GM10266 (cell line): Measurements from ENCODE around the gene P3H1.

Experiments used
- DNase-seq: peaks from one replicate; pipeline ENCODE4 v3.0.0; 2012; ENCODE audit errors: extremely low spot score
- TF ChIP-seq, protein P1 (sequence below): IDR thresholded peaks from 2 replicates; pipeline ENCODE4 v1.5.1; 2012; ENCODE audit warnings: mild to moderate bottlenecking, low read depth; ENCODE audit not compliant: control insufficient read depth, insufficient read depth; ENCODE audit errors: missing control alignments

P3H1 gene

DNA sequence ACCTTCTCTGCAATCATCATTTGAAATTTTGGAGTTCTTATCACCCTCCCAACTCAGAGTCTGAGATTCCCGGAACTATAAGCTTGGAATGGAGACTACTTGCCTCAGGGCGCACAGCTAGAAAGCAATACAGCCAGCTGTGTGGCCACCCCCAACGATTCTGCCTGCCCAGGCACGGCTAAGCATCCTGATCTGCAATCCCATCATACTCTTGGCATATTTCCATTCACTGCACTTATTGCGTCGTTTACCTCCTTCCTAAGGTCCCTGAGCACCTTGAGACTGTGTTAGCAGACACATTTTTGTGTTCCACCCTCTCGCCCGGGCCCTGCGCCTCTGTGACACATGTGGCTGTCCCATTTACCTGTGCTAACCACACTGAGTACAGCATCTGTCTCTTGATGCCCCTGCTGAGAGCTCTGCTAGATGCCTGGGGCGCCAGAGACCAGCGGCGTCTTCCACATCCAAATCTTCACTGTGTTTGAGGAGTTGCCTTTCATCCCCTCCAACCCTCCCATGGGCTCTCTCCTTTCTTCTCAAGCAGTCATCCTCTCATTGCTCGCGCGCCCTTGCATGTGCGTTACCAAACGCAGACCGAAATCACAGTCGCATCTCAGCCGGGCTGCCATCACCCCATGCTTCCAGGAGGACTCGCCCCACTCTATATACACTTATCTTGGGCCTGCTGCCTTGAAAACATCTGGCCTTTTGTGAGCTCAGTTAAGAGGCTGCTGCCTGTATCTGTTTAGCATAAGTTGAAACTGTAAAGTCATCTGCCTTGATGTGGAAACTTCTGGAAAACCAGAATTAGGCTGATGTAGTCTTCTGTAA, 23.3 kb downstream of the P3H1 start:
- no peak for DNase-seq
- TF ChIP-seq, protein P1, sequence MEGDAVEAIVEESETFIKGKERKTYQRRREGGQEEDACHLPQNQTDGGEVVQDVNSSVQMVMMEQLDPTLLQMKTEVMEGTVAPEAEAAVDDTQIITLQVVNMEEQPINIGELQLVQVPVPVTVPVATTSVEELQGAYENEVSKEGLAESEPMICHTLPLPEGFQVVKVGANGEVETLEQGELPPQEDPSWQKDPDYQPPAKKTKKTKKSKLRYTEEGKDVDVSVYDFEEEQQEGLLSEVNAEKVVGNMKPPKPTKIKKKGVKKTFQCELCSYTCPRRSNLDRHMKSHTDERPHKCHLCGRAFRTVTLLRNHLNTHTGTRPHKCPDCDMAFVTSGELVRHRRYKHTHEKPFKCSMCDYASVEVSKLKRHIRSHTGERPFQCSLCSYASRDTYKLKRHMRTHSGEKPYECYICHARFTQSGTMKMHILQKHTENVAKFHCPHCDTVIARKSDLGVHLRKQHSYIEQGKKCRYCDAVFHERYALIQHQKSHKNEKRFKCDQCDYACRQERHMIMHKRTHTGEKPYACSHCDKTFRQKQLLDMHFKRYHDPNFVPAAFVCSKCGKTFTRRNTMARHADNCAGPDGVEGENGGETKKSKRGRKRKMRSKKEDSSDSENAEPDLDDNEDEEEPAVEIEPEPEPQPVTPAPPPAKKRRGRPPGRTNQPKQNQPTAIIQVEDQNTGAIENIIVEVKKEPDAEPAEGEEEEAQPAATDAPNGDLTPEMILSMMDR, result no peak

GRCh38 chr1:42742617-42743316, 24.1 kb downstream of the P3H1 start:
- no peak for DNase-seq
- TF ChIP-seq, protein P1, result no peak

DNA sequence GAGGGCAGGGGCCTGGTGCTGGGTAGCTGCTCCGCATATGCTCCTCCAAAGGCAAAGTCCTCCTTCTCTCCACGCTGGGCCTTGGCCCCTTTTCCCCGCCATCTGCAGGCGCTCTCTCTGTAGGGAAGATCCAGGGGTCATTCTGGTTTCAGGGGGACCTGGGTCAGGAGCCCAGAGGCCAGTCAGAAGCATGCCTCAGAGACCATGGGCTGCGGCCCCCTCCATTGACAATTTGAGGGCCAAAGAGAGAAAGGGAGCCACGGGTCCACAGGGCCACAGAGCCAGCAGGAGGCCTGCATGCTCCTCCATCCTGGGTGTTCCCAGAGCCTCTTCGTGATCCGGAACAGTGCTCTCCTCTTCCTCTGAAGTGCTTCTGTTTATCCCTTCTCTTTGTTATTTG, 24.7 kb downstream of the P3H1 start:
- DNase-seq, result no peak
- TF ChIP-seq, protein P1, result no peak

GRCh38 chr1:42741706-42742105, 25.1 kb downstream of the P3H1 start:
- TF ChIP-seq, protein P1, result no peak
- DNase-seq, result no peak

DNA sequence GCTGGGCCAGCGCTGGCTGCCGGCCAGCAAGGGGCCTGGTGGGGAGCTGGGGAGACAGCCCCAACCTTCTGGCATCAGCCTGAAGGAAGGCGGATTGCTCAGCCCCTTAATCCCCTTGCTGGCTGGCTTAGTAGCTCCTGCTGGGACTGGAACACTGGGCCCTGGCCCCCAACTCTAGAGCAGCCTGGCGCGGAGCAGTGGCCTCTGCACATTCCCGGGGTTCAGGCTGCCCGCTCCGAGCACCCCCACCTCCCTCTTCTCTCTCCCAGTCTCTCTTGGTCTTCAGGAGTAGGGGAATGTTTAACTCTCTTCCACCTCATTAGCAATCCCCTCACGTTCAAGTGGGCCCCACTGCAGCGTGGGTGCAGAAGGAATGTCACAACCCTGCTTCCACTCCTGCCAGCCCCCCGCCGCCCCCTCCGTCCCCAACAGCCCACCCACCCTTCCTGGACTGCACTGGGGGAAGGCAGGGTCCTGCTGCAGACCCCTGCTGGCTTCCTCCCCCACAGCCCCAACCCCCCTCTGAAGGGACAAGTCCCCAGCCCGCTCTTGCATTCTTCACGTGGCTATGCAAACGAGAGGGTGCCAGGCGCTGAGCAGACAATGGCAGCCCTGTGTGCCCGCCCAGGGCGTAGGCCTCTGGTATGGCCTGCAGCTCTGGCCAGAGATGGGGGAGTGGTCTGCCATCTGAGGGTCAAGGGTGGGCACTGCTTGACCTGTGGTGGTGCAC, 25.8 kb downstream of the P3H1 start:
- DNase-seq, result no peak
- TF ChIP-seq, protein P1, result no peak

GRCh38 chr1:42739753-42740700, 26.8 kb downstream of the P3H1 start, which contains the start of gene CLDN19:
TSS of gene CLDN19 (minus strand) at chr1:42740236. CDS start at chr1:42740063, 173 bp downstream.
- no peak for DNase-seq
- TF ChIP-seq, protein P1, result no peak
